H1 (cell line): ENCODE measurements around the gene INTS6. TPM values are rescaled to one million over a fixed set of nuclear protein-coding genes. Genes with fewer than 3 reads are reported as not detected.

Experiments used
- SP1 ChIP-seq: IDR thresholded peaks from 2 replicates; pipeline ENCODE4 v1.6.1; 2011; ENCODE audit warnings: low read depth, low read length
- TBP ChIP-seq: IDR thresholded peaks from 2 replicates; pipeline ENCODE4 v1.6.1; 2011; ENCODE audit warnings: low read depth, low read length, improper control_type of control experiment
- polyA plus RNA-seq, 7 experiments: library from polyadenylated mRNA; depleted of rRNA in 3 of 7; stranded (reverse) in 5 of 7; unstranded in 2 of 7; fragments of >200 nt in 5 of 7; fragments of 200-250 nt in 2 of 7; gene quantifications; 1 replicate in 5 of 7; 2 replicates in 1 of 7; 4 replicates in 1 of 7; pipeline versions ENCODE4 v1.2.1 to v1.2.3, GENCODE V29; 2011 to 2013; ENCODE audit warnings: missing spikeins in 2 of 7, mixed read lengths in 2 of 7
- total RNA-seq: library from RNA; stranded (reverse); fragmentation: NEBNext Ultra II Directional; extraction: Animal tissue kit (Norgen Biotek cat#: 25700); gene quantifications from 2 replicates; pipeline ENCODE4 v1.2.1, GENCODE V29; 2021

INTS6 gene
- total and polyA plus RNA-seq, 2 of the 8 experiments (the other 6 are each of a cell fraction or from before 2014, with no cell fraction given), result 12.6 to 42.8 TPM

DNA sequence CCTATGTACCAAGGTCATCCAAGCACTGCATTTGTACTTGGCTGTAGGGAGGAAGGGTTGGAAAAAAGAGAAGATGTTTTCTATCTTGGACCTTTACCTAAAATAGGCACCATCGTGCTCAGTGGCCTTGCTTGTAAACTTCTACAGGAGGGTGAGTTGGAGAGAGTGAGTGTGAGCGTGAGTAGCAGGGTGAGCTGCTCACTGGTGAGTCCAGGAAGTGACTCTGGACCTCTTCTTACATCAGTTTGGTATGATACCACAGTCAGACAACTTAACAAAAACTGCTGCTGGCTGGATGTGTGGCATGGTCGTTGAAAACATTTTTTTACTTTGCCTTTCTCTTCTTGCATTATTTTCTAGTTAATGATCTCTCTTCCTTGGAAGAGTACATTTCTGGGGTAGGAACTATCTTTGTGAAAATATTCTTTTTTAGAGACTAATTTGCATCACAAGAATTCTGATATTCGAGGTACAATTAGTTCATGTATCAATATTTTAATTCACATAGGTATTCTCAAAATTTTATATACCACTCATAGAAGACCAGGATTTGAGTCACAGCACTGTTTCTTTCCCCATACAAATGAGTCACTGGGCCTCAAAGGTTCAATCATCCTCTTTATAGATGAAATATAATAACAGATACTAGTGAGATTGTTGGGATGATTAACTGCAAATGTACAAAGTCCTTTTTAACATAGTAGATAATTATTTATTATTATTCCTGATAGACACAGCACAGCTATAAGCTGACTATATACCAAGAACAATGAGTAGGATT lies 112.7 kb downstream of the INTS6 start (continued):
- TF ChIP-seq SP1 (no peak), TBP (no peak)
- TF ChIP-seq, all 59 proteins: peak for 0
